ENCODE measurements around the gene CST3.

The CST3 gene

DNA sequence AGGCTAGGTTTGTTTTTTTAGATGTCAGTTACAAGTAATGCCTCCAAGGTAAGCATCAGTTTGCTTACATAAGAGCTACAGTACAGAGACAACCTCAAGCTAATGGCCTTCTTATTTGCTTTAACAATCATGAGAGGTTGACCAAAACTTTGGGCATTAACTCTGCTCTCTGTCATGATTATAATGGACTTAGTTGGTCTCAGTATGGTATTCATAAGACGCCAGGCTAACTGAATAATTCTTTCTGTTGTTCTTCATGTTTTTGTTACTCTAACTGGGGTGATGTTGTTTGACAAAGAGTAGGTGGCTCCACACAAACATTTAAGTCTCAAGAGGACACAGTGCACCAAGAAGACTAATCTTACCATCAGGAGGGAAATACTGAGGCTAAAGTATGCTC is 41.8 kb downstream of the CST3 start:
- no peak for DNase-seq

DNA sequence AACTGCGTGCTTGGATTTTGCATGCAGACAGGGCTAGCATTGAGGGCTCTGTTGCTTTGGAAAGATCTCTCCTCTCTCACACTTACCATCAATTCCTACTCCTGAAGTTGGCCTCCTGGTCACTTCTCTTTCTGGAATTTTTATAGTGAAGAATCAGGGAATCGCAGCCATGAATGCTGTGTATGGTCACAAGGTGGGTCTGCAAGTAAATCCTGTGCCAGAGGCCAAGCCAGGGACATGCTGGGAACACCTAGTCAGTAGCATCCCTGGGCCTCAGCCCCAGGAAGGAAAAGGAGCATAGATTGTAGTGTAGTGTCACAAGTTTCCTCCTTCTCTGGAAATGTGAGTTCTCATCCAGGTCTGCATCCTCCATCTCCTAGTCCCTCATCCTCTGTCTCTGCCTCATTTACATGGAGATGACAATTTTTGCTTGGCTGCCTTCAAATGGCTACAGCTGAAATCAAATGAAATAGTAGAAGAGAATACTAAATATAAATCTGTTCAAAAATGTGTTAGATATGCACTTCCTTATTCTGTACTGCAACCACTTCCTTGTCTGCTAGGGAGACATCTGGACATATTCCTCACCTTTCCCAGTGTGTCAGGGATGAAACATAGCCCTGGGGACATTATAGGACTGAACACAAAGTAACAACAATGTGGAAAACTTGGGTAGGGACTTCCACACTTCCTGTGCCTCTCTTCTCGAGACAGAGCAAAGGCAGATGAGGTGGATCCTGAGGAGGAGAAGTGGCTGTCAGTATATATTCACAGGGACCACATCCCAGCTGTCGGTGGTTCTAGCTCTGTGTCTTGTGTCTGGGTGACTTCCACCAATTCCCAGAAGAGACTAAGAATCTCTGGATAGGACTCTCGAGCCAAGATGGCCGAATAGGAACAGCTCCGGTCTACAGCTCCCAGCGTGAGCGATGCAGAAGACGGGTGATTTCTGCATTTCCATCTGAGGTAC is 49.0 kb downstream of the CST3 start:
- no peak for DNase-seq

DNA sequence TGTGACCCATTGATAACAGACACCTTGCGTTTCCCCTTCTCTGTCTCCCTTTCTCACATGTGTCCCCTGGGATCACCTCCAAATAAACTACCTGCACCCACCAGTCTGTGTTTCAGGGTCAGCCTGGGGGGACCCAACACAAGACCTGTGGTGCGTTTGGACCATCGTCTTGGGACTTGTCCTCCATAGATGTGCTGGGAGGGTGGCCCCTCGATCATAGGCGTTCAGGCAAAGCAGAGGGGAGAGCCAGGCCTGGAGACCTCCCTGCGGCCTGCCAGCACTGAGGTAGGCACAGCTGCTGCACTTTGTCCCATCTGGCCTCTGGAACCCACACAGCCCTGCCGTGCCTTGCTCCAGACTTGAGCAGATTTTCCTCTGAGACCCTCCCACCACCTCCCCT is 50.1 kb downstream of the CST3 start:
- no peak for DNase-seq

DNA sequence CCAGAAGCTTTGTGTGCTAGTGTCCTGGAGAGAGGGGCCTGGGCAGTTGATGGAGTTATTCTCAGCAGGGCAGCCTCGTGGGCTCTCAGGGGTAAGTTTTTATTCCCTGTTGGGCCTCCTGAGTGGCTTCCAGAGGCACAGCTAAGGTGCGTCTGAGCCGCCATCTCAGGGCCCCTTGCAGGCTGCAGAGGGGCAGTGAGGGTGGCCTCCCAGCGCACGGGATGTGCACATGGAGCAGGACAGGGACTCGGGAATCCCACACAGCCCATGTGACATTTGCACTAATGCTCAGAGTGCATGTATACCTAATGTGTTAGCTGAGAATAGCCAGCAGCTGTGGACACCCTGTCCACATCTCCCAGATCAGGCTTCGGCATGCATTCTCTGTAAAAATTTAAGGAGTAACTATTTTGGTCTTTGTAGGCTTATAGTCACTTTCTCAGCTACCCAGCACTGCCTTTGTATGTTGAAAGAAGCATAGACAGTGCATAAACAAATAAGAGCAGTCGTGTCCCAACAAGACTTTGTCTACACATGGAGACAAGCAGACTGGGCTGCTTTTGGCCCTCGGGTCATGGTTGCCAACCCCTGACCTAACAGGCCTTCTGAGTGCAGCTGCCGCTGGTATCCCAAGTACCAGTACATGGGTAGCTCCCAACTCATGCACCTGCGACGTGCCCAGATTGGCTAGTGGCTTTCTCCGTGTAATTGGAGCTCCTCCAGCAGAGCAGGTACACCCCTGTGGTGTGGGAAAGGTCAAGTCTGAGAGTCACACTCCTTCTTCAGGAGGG is 50.8 kb downstream of the CST3 start:
- no peak for DNase-seq

DNA sequence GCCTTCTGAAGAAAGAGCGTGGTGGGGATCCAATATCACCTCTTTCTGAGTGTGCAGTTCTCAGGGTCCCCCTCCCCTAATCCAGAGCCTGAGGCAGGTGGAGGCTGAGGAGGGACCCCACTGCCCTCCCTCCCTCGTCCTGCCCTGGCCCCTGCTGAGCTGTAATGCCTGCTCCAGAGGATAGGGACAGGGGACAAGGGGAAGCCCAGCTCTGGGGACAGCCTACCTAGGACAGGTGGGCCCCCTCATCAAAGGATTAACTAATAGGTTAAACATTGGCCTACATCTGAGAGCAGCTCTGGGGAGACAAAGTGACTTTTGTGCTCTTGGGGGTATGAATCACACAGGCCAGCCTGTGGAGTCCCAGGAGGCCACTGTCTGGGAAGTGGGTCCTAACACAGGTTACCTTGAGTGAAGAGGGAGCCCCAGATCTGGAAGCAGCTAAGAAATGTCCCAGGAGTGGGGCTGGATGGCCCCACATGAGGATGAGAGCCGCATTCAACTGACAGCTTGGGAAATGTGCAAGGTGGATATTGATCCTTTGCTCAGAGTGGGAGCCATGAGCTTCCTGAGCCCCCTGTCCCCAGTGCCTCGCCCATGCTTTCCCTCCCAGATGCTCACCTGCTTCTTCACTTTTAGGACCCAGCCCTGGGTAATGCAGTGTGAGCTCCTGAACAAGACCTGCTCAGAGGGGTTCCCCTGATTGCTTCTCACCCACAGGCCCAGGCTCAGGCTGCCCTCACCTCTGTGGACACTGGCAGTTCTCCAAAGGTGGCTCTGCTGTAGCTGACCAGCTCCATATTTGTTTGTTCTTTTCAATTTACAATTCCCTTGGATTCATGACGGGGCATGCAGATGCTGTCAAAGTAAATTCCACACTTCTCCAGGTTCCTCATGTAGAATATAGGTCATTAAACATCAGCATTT is 51.7 kb downstream of the CST3 start:
- DNase-seq, result no peak

DNA sequence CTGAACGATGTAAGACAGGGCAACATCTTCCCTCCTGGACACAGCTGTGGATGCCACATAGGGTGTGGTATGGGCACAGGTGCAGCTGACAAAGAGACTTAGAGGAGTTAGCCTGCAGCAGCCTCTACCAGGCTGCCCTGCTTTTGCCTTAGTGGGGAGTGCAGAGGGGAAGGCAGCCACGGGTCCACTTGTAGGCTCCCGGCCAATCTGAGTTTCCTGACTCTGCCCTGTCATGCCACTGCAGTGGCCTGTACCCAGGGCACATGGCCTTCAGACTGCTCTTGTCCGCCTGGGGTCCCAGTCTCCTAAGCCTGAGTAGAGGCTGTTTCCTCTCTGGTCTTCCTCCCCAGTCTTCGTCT is 52.3 kb downstream of the CST3 start:
- DNase-seq, result no peak

DNA sequence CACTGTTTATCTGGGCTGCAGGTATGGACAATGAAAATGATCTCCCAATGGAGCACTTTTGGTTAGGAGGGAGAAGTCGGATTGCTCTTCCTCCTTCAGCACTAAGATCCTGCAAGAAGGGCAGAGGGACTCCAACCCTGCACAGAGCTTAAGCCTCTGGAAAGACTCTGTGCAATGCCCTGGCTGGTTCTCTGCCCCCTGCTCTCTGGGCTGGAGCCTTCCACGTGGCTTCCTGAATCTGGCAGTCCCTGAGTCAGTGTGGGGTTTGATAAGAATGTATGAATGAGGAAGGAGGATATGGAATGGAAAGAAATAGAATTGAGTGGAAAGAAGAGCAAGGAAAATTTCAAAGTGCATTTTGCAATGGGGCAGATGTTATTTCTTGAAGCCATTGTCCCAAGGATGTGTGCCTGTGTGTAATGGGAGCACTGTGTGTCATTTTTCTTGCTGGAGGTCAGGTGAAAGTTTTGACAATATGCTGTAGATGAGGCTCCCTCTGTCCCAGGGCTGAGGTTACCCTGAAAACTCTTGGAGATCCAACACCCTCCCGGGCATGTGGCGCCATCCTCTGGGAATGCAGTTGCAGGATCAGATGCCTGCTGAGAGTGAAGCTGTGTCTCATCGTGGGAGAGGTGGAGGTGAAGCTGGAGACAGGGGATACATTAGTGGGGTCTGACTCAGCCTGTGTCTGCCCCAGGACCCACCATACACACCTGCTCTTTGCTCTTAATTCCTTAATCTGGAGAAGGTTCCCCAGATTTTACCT is 53.1 kb downstream of the CST3 start:
- no peak for DNase-seq
